HL-60 (cell line): ENCODE data around the gene SMG6.

ENCODE experiments used
- DNase-seq, 2 experiments: peaks; one replicate each; pipeline ENCODE4 v3.0.0-alpha.2; 2010 to 2020; ENCODE audit warnings: low read depth in 1 of 2, low spot score in 1 of 2
- H3K27ac ChIP-seq: fragments of 250-450 bp; sonication (Bioruptor Pico); replicated peaks from 2 replicates; pipeline ENCODE4 v1.5.1; 2020; ENCODE audit warnings: mild to moderate bottlenecking, moderate library complexity
- H3K27me3 ChIP-seq: fragments of 250-450 bp; sonication (Bioruptor Pico); 2 replicates; pipeline ENCODE4 v1.5.1; 2021; ENCODE audit warnings: mild to moderate bottlenecking, moderate library complexity; ENCODE audit not compliant: insufficient read depth, poor library complexity, severe bottlenecking
- H3K4me3 ChIP-seq: replicated peaks from 2 replicates; pipeline ENCODE4 v1.5.1; 2011; ENCODE audit warnings: mild to moderate bottlenecking, control low read depth, low read length; ENCODE audit not compliant: insufficient read depth
- CTCF ChIP-seq: IDR thresholded peaks from one replicate; pipeline ENCODE4 v1.5.1; 2011; ENCODE audit warnings: low read length, control low read depth, inconsistent platforms; ENCODE audit not compliant: insufficient read depth
- GABPA ChIP-seq: IDR thresholded peaks from 2 replicates; pipeline ENCODE4 v1.6.1; 2012; ENCODE audit warnings: low read depth
- POLR2AphosphoS5 ChIP-seq: IDR thresholded peaks from 2 replicates; pipeline ENCODE4 v1.6.1; 2012; ENCODE audit warnings: low read depth
- REST ChIP-seq: IDR thresholded peaks from 2 replicates; pipeline ENCODE4 v1.6.1; 2012; ENCODE audit warnings: low read depth; ENCODE audit not compliant: insufficient replicate concordance
- SPI1 ChIP-seq: IDR thresholded peaks from 2 replicates; pipeline ENCODE4 v1.6.1; 2012; ENCODE audit warnings: low read depth, mild to moderate bottlenecking, borderline replicate concordance

SMG6 gene

GRCh38 chr17:2174014-2174413 is 129.6 kb downstream of the SMG6 start:
- TF ChIP-seq SPI1 (no peak), REST (no peak), GABPA (no peak), CTCF (no peak), POLR2AphosphoS5 (no peak)
- no peaks in the 10 kb centered on the region for H3K27me3 ChIP-seq
- no peak overlapping the region for H3K27ac ChIP-seq
- H3K4me3 ChIP-seq, result no peak overlapping the region
- DNase-seq, result no peak

- TF ChIP-seq REST (no peak), SPI1 (no peak), CTCF (no peak), GABPA (no peak), POLR2AphosphoS5 (no peak)
- DNase-seq, result no peak
- Histone ChIP-seq H3K4me3 (no peak overlapping the region), H3K27me3 (no peaks in the 10 kb centered on the region), H3K27ac (no peak overlapping the region)
Measured at GRCh38 chr17:2172999-2173398, 130.6 kb downstream of the SMG6 start.

GRCh38 chr17:2172077-2172851 is 131.3 kb downstream of the SMG6 start:
- Histone ChIP-seq H3K27ac (no peak overlapping the region), H3K27me3 (no peaks in the 10 kb centered on the region), H3K4me3 (no peak overlapping the region)
- TF ChIP-seq SPI1, result no peak
- TF ChIP-seq POLR2AphosphoS5, result no peak
- no peak for TF ChIP-seq CTCF
- TF ChIP-seq REST, result no peak
- TF ChIP-seq GABPA, result no peak
- DNase-seq, result no peak
